ENCODE data around the gene GDAP1L1.

DNA sequence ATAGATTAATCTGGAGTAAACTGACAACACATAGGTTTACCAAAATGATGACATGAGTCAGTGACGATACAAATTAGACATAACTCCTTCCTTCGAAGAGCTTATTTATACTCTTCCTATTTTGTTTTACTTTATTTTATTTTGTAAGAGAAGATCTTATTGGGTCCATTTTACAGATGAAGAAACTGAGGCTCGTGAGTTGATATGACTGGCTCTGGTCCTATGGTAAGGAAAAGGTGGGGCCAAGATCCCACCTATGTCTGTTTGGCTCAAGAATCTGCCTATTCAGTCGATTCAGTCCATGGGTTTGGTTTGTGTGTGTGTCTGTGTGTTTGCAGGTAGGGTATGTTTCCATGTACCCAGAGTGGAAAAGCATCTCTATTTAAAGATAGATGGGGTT lies 81.3 kb downstream of the GDAP1L1 start:
- TF ChIP-seq, protein P1, sequence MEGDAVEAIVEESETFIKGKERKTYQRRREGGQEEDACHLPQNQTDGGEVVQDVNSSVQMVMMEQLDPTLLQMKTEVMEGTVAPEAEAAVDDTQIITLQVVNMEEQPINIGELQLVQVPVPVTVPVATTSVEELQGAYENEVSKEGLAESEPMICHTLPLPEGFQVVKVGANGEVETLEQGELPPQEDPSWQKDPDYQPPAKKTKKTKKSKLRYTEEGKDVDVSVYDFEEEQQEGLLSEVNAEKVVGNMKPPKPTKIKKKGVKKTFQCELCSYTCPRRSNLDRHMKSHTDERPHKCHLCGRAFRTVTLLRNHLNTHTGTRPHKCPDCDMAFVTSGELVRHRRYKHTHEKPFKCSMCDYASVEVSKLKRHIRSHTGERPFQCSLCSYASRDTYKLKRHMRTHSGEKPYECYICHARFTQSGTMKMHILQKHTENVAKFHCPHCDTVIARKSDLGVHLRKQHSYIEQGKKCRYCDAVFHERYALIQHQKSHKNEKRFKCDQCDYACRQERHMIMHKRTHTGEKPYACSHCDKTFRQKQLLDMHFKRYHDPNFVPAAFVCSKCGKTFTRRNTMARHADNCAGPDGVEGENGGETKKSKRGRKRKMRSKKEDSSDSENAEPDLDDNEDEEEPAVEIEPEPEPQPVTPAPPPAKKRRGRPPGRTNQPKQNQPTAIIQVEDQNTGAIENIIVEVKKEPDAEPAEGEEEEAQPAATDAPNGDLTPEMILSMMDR (IDR thresholded peaks at IDR 0.05; ENCODE audit: borderline replicate concordance, extremely low read depth, low read length, poor library complexity, severe bottlenecking), result no peak
- TF ChIP-seq EZH2 (IDR thresholded peaks at IDR 0.05; ENCODE audit: borderline replicate concordance, low read depth, low read length, severe bottlenecking), result no peak
